Measurements from ENCODE around the gene NSMF.

The NSMF gene, protein sequence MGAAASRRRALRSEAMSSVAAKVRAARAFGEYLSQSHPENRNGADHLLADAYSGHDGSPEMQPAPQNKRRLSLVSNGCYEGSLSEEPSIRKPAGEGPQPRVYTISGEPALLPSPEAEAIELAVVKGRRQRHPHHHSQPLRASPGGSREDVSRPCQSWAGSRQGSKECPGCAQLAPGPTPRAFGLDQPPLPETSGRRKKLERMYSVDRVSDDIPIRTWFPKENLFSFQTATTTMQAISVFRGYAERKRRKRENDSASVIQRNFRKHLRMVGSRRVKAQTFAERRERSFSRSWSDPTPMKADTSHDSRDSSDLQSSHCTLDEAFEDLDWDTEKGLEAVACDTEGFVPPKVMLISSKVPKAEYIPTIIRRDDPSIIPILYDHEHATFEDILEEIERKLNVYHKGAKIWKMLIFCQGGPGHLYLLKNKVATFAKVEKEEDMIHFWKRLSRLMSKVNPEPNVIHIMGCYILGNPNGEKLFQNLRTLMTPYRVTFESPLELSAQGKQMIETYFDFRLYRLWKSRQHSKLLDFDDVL

DNA sequence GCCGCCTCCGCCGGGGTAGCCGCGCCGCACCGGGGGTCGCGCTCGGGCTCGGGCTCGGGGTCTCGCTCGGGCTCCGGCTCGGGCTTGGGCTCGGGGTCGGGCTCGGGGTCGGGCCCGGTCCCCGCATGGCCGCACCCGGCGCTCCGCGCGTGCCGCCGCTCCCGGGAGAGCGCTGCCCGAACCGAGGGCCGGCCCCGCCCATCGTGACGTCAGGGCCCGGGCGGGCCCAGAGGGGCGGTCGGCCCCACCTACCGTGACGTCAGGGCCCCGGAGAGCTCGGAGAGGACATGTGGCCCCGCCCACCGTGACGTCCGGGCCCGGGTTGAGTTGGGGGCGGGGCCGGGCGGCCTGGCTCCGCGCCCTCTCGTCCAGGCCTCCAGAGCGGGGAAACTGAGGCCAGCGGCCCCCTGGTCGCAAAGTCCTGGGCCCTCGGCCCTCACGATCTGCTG, at the start of gene NSMF:
Gene NSMF, minus strand, starts transcription at position 183 of the 449 bp plus-strand sequence. CDS start 232 bp downstream, outside the sequence.
- FAIRE-seq, result no peak

DNA sequence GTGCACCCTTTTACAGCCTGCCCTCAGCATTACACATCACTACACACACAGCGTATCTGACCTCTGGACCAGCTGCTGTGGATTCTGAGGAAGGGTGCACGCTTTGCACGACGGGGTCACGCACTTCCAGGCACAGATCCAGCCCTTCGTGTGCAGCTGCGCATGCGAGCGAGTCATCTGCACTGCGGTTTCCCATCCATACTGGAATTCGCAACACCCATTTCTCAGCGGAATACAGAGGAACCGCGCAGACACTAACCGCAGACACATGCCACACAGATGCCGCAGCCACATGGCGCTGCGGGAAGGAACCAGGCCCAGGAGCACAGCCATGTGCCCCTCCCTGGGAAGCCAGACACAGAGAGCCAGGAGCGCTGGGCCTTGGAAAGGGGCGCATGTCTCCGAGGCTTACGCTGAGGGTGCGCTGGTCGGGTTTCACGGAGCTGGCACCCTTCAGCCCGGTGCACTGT, 47.6 kb upstream of the NSMF start:
- no peak for FAIRE-seq

DNA sequence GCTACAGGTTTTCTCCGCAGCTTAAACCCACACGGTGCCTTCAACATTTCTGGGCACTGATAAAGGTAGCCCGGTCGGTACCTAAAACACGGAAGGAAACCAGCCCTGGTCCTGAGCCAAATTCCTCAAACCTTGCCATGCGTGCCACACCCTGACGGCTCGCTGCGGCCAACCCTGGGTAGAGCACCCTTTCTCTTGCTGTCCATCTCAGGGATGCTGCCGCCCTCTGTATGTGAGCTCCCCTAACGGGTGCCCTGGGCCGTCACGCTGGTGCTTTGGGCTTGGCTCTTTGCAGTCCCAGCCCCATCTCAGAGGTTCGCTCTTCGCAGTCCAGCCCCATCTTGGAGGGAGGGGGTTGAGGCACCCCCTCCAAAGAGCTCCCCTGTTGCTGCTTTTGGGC, 47.1 kb upstream of the NSMF start:
- no peak for FAIRE-seq

DNA sequence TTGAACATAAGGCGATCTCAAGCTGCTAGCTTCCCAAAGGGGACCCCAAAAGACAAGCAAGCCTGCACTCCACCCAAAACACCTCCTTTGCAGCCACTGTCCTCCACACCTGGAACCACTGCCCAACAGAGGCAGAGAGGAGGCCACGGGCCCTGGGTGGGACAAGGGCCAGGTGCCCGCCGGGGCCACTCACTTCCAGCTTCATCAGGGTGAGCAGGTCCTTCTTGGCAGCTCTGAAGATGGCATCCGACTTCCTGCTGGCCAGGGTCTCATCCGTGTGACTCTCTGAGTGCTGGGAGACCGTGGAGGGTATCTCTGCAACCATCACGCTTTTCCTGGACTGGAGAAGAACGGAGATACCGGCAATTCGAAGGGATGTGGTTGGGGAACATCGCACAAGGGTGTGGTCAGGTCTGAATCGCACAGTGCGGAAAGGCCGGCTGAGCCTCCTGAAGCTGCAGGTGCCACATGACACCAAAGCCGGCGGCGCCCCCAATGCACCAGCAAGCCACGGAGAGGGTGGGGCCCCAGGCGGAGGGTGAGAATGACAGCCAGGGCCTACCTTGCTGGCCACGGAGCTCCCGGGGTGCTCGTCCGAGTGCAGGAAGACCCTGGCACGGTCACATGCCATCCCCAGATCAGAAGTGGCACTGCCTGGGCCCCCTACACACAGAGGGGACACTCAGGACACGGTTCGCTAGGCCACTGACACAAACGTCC, 46.4 kb upstream of the NSMF start:
- FAIRE-seq, result no peak

DNA sequence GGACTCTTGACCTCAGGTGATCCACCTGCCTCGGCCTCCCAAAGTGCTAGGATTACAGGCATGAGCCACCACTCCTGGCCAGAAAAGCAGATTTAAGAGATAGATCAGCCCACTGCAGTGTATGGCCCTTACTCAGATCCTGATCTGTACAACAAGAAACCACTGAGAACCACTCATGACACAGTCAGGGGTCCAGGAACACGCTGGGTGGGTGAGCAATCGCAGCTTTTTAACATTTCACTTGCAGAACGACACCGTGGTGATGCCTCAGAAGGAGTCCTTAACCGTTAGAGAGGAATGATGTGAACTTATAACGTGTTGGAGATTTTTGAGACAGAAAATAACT, 45.3 kb upstream of the NSMF start:
- FAIRE-seq, result no peak

DNA sequence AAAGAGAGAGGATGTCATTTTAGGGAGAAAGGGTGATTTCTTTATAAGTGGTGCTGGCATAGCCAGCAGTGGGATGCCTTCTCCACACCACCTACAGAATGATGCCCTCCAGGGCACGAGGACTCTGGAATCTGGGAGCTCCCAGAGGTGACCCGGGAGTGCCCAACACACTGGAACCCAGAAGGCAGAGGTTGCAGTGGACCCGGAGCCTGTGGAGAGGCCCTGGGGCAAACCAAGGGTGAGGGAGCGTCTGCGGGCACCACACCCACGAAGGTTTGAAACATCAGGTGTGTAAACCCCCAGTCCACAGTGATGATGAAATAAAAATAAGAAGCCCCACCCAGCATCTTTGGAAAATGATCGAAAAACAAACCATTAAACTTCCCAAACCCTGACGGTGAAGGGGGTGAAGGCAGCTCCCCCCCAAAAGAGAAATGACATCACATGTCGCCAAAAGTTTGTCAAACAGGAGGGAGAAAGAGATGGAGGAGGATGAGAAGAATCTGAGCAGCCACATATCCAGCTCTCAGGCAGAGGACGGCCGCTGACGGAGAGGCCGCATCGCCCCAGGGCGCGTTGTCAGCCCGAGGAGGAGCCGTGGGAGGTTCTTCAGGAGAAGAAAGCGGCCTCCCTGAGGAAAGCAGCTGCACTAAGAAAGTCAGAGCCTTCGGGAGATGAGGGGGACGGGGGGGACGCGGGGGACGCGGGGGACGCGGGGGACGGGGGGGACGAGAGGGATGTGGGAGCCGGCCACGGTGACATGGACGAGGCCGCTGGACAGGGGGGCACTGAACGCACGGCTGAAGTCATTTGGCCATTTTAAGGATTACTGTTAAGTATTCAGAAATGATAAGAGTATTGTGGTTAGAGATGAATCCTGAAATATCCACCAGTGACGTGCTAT, 43.1 kb upstream of the NSMF start:
- FAIRE-seq, result no peak

DNA sequence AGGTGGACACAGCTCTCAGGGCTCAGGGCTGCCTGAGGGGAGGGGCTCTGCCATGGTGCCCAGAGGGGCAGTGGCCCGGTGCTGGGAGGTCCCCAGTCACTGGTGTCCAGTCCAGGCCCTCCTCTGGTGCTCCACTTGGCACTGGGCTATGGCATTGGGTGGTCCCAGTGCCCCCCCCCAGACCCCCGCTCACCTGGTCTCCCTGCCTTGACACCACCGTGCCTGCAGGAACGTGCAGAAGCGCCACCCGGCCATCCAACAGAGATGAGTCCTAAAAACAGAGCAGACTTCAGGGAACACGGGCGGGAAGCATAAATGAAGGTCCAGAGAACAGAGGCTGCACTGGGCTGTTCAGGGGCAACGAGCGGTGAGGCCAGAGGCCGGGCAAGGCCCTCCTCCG, 42.3 kb upstream of the NSMF start:
- no peak for FAIRE-seq

DNA sequence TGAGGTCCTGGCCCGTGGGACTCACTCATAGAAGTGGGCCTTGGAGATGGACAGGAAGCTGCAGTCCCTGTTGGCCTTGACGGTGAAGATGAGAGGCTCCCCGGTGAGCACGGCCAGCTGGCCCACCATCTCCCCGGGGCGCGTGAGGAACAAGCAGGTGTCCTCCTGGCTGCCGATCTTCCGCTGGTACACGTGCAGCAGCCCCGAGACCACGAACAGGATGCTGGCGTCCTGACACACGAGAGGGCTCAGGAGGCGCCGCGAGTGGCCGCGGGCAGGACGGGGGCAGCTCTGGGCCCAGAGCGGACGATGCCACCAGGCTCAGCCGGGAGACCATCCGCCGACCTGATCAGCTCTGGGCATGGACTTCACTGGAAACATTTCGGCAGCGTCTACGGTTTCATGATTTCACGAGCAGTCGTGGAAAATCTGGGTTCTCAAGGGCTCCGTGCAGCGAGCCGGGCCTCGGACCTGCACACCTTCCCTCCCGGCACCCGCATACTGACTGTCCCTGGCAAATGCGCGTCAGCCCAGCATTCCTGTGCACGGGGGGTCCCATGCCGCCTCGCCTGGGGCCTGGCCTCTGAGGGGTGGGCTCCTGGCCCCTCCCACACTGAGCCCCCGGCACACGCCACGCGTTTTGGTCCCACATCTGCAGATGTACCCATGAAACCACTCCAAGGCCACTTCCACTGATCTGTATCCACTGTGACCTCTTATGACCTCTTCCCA, 41.7 kb upstream of the NSMF start:
- no peak for FAIRE-seq

DNA sequence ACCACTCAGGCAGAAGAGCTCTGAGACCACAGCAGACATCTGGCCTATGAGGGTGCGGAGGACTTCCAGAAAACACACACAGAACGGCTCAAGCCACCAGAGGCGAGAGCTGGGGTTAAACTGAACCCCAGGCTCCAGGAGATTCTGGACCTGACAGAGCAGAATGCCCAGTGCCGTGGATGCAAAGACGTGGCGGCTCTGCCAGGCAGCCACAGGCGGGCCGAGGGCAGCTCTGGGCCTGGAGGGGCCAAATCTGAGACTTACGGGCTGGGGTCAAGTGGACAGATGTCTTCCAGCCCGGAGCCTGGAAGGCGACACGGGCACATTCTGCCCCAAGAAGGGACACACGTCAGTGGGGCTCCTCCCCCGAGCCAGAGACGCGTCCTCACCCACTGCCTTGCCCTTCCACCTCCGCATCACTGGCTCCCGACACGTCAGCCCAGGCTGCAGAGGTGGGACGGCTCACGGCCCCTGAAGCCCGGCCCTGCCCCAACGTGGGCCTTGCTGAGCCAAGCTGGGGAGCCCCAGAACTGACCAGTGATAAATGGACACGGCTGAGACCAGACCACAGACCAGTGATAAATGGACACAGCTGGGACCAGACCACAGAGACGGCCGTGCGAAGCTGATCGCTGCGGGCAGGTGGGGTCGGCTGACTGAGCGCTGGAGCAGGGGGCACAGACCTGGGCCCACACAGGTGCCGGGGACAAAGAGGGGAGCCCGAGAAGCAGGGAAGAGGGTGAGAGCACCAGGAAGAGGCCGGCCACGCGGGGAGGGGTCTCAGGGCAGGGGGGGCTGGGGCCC, 40.9 kb upstream of the NSMF start:
- FAIRE-seq, result no peak

DNA sequence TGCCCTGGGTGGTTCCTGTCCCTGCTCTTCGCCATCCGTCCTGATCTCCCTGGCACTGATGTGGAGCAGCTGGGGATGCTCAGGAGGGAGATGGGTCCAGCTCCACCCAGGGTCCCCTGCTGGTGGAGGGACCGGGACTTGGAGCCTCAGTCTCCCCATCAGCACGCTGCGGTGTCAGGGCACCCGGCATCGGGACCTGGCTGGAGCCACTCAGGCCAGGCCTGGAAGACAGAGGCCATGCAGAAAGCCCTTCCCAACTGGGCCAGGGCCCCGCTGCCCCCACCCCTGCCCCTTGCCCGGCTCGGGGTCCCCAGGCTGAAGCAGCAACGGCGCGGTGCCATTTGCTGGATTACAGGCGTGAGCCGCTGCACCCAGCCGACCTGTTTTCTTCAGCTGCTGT, 40.3 kb upstream of the NSMF start:
- no peak for FAIRE-seq

DNA sequence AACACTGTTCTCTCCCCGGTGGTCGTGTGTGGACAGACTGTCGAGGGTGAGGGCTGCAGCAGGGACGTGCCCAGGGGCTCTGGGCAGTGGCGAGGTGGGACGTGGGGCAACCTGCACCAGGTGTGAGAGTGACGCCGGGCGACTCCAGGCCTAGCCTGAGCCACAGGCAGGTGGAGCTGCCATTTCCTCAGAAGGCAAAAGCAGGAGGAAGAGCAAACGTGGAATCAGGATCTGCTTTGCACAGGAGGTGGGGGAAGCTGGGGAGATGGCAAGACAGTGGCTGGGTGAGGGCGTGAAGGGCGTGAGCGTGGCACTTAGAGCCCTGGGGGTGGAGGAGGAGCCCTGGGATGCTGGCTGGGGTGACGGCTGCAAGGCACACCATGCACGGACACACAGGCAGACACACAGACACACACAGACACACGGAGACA, 39.6 kb upstream of the NSMF start:
- no peak for FAIRE-seq

DNA sequence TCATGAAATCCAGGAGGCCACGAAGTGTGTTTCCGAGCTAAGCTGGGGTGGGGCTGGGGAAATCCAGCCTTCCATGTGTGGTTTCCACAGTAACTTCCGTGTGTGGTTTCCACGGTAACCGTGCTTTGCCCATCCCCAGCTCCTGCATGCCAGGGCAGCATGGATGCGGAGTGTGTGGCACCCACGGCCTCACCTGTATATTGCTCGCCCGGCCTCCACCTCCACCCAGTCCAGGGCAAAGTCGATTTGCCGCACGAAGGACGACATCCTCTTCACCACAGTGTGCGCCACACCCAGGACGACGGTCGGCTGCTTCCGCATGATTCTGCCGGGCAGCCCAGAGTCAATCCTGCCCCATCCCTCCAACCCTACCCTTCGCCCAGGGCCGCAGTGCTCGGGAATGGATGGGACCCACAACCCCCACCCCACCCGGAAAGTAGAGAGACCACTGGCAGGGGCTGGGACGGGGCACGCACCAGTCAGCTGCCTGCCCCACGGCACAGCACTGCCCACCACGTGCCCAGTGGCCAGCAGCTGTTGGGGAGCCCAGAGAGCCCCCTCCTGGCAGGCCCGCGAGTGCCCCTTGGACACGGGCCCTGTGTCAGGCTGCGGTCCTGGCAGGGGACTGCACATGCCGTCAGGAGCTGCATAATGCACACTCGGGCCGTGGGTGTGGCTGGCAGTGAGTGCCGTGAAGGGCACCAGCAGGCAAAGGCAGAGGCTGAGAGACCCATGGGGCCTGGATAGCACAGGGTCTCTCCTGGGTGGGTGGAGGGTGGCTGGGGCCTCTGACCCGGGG, 39.0 kb upstream of the NSMF start:
- no peak for FAIRE-seq

DNA sequence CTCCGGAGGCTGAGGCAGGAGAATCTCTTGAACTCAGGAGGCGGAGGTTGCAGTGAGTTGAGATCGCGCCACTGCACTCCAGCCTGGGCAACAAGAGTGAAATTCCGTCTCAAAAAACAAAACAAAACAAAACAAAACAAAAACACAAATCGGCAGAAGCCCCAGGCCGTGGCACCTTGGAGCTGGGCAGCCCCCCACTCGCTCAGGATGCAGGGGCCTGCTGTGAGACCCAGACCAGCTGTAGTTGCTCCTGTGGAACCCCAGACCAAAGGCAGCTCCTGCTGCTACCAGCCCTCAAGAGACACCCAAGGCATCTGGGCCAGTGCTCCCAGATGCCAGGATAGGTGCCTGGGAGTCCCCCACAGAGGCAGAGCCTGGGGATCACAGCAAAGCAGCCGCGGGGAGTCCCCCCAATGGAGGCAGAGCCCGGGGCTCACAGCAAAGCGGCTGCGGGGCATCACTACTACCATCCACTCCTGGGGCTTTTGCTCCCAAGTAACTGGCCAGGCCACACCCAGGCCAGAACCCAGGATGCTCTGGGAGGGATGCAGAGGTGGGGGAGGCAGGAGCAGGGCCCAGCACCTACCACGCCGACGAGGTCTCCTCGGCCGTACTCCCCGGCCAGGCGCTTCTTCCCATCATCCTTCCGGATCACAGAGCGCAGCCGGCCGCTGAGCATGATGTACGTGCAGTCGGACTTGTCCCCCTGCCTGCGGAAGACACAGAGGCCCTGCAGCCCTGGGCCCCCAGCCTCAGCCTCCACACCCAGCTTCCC, 37.7 kb upstream of the NSMF start:
- FAIRE-seq, result no peak

DNA sequence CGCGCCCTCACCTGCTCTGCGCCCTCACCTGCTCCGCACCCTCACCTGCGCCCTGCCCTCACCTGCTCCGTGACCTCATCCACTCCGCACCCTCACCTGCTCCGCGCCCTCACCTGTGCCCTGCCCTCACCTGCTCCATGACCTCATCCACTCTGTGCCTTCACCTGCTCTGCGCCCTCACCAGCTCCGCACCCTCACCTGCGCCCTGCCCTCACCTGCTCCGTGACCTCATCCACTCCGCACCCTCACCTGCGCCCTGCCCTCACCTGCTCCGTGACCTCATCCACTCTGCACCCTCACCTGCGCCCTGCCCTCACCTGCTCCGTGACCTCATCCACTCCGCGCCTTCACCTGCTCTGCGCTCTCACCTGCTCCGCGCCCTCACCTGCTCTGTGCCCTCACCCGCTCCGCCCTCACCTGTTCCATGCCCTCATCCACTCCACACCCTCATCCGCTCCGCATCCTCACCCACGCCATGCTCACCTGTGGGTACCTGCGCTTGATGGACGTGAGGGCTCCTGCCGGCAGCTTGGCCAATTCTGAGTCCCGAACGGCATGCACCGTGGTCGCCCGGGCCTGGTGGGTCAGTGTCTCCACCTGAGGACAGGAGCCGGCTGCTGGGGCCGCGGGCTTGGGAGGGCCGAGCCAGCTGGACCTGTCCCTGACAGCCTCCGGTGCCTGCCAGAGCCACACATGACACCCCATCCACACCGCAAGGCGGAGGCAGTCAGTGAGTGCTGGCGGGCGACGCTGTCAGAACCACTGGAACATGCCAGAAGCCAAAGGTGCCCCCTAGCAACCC, 35.6 kb upstream of the NSMF start:
- no peak for FAIRE-seq

DNA sequence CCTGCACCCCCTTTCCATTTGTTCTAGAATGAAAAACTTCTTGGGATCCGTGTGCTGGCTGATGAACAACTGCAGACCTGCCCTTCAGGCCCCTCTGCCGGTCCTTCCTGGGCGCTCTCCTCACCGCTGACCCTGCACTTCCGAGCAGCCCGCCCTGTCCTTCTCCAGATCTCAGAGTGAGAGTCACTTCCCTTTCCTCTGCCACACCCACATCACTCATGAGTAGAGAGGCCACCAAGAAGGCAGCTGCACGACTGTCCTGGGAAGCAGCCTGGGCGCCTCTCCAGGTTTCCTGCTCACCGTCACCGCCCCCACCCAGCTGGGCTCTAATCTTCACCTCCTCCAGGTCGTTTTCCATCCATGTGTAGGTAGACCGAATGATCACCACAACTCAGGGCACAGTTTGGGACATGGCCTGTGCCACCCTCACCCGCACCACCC, 35.0 kb upstream of the NSMF start:
- no peak for FAIRE-seq

DNA sequence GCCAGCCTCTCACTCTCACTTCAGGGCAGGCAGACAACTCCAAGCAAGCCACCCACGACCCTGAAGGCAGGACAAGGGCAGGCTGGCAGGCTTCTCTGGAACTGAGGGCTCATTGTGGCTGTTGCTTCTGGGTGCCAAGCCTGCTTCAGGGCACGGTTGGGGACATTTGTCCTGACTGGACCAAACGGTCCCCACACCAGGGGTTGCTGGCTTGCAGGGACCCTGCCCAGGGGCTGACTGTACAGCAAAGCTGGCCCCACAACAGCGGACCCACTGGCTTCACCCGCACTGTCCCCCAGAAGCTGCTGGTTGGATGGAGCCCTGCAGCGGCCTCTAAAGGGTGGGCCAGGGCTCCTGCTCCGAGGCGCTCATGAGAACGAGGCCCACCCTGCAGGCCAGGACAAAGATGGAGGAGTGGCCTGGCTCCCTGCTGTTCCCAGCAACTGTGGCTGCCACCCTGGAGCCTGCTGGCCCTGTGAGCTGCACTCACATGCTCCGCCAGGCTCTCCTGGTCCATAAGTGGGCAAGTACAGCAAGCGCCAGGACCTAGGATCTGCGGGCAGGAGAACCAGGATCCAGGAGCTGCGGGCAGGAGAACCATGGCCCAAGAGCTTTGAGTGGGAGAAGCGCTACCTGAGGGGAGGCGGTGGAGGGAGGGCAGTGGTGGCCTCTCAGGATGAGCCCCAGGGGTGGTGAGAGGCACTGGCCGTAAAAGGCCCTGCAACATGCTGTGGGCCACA, 34.4 kb upstream of the NSMF start:
- FAIRE-seq, result no peak

DNA sequence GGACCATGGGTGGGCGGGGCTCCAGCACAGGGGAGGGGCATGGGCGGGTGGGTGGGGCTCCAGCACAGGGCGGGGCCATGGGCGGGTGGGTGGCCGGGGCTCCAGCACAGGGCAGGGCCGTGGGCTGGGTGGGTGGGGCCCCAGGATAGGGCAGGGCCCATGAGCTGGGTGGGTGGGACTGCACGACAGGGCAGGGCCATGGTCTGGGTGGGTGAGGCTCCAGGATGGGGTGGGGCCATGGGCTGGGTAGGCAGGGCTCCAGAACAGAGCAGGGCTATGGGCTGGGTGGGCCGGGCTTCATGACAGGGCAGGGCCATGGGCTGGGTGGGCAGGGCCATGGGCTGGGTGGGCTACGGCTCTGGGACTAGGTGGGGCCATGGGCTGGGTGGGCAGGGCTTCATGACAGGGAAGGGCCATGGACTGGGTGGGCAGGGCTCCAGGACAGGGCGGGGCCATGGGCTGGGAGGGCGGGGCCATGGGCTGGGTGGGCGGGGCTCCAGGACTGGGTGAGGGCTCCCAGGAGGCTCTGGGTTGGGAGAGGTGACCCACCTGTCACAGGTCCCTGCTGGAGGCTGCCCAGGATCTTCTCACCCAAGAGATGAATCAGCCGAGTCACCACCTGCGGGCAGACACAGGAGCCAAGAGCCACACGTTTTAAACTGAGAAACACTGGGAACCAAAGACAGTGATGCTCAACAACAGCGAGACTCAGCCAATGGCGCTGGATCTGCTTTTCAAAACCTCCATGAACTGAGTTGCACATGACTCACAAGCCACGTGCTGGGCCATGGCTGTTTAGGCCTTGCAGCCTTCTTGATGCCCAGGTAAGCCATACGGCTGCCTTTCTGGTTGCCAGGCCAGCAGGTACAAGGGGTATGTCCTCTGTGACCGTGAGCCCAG, 33.6 kb upstream of the NSMF start:
- no peak for FAIRE-seq

Measured in colon (tissue), 2 donors.